ENCODE results near the gene INTS14. TPM values are rescaled to one million over a fixed set of nuclear protein-coding genes. Genes with fewer than 3 reads are reported as not detected.

The INTS14 gene
- total RNA-seq, 2 donors from 2014 or later, result 26.0 to 28.3 TPM

DNA sequence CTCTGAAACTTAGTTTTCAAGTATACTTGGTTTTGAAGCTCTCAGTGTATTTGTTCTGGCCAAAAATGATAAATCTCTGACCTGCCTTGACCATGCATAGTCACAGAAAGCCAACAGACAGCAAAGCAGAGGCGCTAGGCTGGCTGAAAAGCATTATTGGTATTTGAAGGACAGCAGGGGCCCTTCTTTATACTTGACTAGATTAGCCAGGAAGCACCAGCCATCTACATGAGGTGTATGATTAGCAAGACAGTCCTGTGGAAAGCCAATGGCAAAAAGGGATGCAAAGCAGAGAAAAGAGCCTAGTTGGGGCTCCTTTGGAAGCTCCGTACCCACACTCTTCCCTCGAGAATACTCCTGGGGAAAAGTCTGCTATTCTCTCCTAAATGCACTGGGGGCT is 18.6 kb upstream of the INTS14 start:
- intact Hi-C loops (cut with DNase I), result no loop called here
- 87 to 88% methylated on average over 3 of the region's 3 CpGs for WGBS, 2 donors
- no peaks in the 10 kb centered on the region for H3K9me3 ChIP-seq
- no peaks in the 10 kb centered on the region for H3K36me3 ChIP-seq (replicated peaks in 1 of 2; ENCODE audit: insufficient read depth in 1 of 2, low read depth in 2 of 2)
- DNase-seq (no peak), ATAC-seq (no peak)
- no peaks in the 10 kb centered on the region for H3K4me1 ChIP-seq
- no peaks in the 10 kb centered on the region for H3K27me3 ChIP-seq
- TF ChIP-seq, protein P1, sequence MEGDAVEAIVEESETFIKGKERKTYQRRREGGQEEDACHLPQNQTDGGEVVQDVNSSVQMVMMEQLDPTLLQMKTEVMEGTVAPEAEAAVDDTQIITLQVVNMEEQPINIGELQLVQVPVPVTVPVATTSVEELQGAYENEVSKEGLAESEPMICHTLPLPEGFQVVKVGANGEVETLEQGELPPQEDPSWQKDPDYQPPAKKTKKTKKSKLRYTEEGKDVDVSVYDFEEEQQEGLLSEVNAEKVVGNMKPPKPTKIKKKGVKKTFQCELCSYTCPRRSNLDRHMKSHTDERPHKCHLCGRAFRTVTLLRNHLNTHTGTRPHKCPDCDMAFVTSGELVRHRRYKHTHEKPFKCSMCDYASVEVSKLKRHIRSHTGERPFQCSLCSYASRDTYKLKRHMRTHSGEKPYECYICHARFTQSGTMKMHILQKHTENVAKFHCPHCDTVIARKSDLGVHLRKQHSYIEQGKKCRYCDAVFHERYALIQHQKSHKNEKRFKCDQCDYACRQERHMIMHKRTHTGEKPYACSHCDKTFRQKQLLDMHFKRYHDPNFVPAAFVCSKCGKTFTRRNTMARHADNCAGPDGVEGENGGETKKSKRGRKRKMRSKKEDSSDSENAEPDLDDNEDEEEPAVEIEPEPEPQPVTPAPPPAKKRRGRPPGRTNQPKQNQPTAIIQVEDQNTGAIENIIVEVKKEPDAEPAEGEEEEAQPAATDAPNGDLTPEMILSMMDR (IDR thresholded peaks at IDR 0.05), result no peak
- TF ChIP-seq POLR2A (IDR thresholded peaks at IDR 0.05), result no peak
- H3K4me3 ChIP-seq, result no peak overlapping the region
- H3K27ac ChIP-seq, result no peak overlapping the region

DNA sequence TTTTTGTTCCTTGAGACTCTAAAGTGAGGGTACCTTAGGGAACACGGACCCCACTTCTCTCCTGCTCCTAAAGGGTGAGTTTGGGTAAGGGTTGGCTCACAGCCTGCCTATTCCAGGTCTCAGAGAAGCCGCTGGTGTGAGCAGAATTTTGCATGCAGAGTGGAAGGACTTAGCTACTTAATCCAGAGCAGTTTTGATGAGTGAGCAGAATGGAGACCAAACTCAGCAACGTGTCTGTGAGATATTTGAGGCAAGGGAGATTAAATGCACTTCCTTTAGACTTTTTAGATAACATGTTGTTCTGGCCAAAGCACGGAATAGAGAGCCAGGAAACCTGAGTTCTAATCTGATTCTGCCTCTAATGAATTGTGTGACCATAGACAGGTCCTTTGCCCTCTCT is 15.9 kb upstream of the INTS14 start:
- no peak for ATAC-seq
- H3K9me3 ChIP-seq, result no peaks in the 10 kb centered on the region
- intact Hi-C loops (cut with DNase I), result no loop called here
- no peak overlapping the region for H3K4me3 ChIP-seq
- 57 to 68% methylated on average over 4 of the region's 4 CpGs for WGBS, 2 donors
- no peak overlapping the region for H3K27ac ChIP-seq
- no peaks in the 10 kb centered on the region for H3K27me3 ChIP-seq
- H3K36me3 ChIP-seq (replicated peaks in 1 of 2; ENCODE audit: insufficient read depth in 1 of 2, low read depth in 2 of 2), result no peaks in the 10 kb centered on the region
- TF ChIP-seq, protein P1 (IDR thresholded peaks at IDR 0.05), result no peak
- no peak for TF ChIP-seq POLR2A (IDR thresholded peaks at IDR 0.05)
- no peaks in the 10 kb centered on the region for H3K4me1 ChIP-seq
- DNase-seq, result no peak

GRCh38 chr15:65623103-65623502 is 12.2 kb upstream of the INTS14 start:
- ATAC-seq (no peak), DNase-seq (no peak)
- H3K4me1 ChIP-seq, result no peaks in the 10 kb centered on the region
- H3K27ac ChIP-seq, result no peak overlapping the region
- H3K27me3 ChIP-seq, result no peaks in the 10 kb centered on the region
- H3K4me3 ChIP-seq, result no peak overlapping the region
- H3K9me3 ChIP-seq, result no peaks in the 10 kb centered on the region
- no peak for TF ChIP-seq POLR2A (IDR thresholded peaks at IDR 0.05)
- TF ChIP-seq, protein P1 (IDR thresholded peaks at IDR 0.05), result no peak
- intact Hi-C loops (cut with DNase I), result no loop called here
- no peaks in the 10 kb centered on the region for H3K36me3 ChIP-seq (replicated peaks in 1 of 2; ENCODE audit: insufficient read depth in 1 of 2, low read depth in 2 of 2)

- H3K4me3 ChIP-seq, result no peak within 1 kb of the TSS
- no peak for DNase-seq
- no peaks in the 10 kb centered on the region for H3K27me3 ChIP-seq
- 79 to 83% methylated on average over 6 of the region's 6 CpGs for WGBS, 2 donors
- intact Hi-C loops (cut with DNase I), result no loop called here
- no peak within 1 kb of the TSS for H3K27ac ChIP-seq
- H3K36me3 ChIP-seq (replicated peaks in 1 of 2; ENCODE audit: insufficient read depth in 1 of 2, low read depth in 2 of 2), result no peaks in the 10 kb centered on the region
- H3K4me1 ChIP-seq, result no peaks in the 10 kb centered on the region
- no peak for ATAC-seq
- no peaks in the 10 kb centered on the region for H3K9me3 ChIP-seq
- TF ChIP-seq POLR2A (IDR thresholded peaks at IDR 0.05), result no peak
- TF ChIP-seq, protein P1 (IDR thresholded peaks at IDR 0.05), result no peak
Observed at GRCh38 chr15:65621638-65622037, 10.7 kb upstream of the INTS14 start, which contains the start of gene SLC24A1. SLC24A1 (plus strand) TSS chr15:65621938; CDS start chr15:65624081, 2,143 bp downstream.

- TF ChIP-seq POLR2A (IDR thresholded peaks at IDR 0.05), result no peak
- TF ChIP-seq, protein P1 (IDR thresholded peaks at IDR 0.05), result no peak
- DNase-seq (no peak), ATAC-seq (no peak)
- H3K36me3 ChIP-seq (replicated peaks in 1 of 2; ENCODE audit: insufficient read depth in 1 of 2, low read depth in 2 of 2), result no peaks in the 10 kb centered on the region
- no peak overlapping the region for H3K27ac ChIP-seq
- no peak overlapping the region for H3K4me3 ChIP-seq
- no peaks in the 10 kb centered on the region for H3K4me1 ChIP-seq
- WGBS, 2 donors, result 69 to 83% methylated on average over 2 of the region's 2 CpGs
- H3K9me3 ChIP-seq, result no peaks in the 10 kb centered on the region
- intact Hi-C loops (cut with DNase I), result no loop called here
- no peaks in the 10 kb centered on the region for H3K27me3 ChIP-seq
Observed at GRCh38 chr15:65620833-65621232, 9.9 kb upstream of the INTS14 start.
